ENCODE measurements around the gene TMEM234. TPM values are rescaled to one million over a fixed set of nuclear protein-coding genes. Genes with fewer than 3 reads are reported as not detected.

Gene TMEM234
- total and polyA plus RNA-seq, 2 of the 8 experiments (the other 6 are each of a cell fraction or from before 2014, with no cell fraction given) = 8.7 to 8.9 TPM

DNA sequence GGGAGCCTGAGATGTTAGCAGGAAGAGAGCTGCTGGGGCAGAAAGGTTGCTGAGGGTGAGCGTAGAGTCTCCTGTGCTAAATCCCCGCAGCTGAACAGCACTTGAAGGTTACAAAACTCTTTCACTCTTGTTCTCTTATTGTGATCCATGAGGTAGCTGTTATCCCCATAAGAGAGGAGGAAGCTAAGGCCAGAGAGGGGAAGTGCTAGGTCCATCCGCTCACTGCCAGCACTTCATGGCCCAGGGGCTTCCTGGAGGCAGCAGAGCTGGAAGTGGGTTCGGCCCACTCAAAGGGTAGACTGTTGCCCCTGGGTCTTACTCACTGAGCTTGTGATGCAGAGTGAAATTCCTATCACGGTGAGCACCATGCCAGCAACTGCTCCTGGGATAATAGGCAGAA is 5.6 kb downstream of the TMEM234 start (continued):
- TF ChIP-seq CHD7 (IDR thresholded peaks at IDR 0.05; ENCODE audit: insufficient replicate concordance, low read length) = no peak

Data from H1 (cell line).